ENCODE measurements around the gene B3GNT2.
"Not testable (repeated sequence)": the region's sequence is repeated elsewhere in the genome, so short reads cannot be mapped to it uniquely, and the experiment has no call there.

The B3GNT2 gene
- 40.5 to 134 (median 50.5) reads per million in 4 donors for total RNA-seq

- DNase-seq: peak; percentile 68 to 83 (median 79)
Measured at GRCh38 chr2:62195421-62196277, at the start of gene B3GNT2. Gene B3GNT2 (plus strand): TSS chr2:62196115. CDS start chr2:62222221, 26,106 bp downstream.

- DNase-seq: peak in 2 of 5 donors; percentile 3 to 16
Measured at GRCh38 chr2:62146790-62147189, 49.1 kb upstream of the B3GNT2 start.

- no peak for DNase-seq
Measured at GRCh38 chr2:62147610-62148301, 48.2 kb upstream of the B3GNT2 start.

GRCh38 chr2:62149708-62150107 lies 46.2 kb upstream of the B3GNT2 start:
- no peak for DNase-seq

- no peak for DNase-seq
Measured at GRCh38 chr2:62150597-62151305, 45.2 kb upstream of the B3GNT2 start.

- no peak for DNase-seq
Measured at GRCh38 chr2:62151306-62151638, 44.6 kb upstream of the B3GNT2 start.

GRCh38 chr2:62152000-62152399 lies 43.9 kb upstream of the B3GNT2 start:
- DNase-seq: no peak

GRCh38 chr2:62156861-62157496 lies 38.9 kb upstream of the B3GNT2 start:
- no peak for DNase-seq

GRCh38 chr2:62158444-62159121 lies 37.3 kb upstream of the B3GNT2 start:
- DNase-seq: no peak

GRCh38 chr2:62160691-62161090 lies 35.2 kb upstream of the B3GNT2 start:
- DNase-seq: not testable (repeated sequence)

GRCh38 chr2:62163106-62163831 lies 32.6 kb upstream of the B3GNT2 start:
- no peak for DNase-seq

DNA sequence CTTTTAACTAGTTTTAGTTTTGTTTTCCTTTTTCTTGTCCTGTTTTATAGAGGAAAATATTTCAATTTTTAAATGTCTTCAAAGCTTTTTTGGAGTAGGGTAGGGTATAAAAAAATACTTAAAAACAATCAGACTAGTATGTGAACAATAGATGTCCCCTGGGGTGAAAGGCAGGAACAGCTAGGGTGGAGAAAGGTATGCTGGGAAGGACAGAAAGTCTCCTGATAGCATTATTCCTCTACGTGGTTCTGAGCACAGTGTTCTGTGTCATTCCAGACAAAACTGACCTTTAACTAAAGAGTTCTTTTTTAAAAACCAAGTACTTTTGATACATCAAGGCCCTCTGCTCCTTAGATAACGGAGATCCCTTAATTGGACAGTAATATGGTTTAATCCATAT lies 32.1 kb upstream of the B3GNT2 start:
- no peak for DNase-seq

DNA sequence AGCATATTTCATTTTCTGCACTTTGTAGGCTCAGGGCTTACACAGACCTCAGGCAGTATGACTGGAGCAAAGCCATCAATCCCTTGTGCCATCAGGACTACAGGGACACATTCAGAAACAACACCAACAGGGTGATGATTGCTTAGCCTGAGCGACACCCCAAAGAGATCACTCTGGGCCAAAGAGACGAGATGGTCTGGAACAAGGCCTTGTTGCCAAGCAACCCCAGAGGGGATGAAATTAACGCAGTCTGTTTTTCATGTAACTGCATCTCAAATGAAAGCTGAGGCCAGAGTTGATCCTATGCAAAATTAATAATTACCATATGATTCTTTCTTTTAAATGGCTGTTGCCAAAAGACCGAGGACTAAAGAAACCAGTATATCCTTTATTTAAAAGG lies 20.2 kb upstream of the B3GNT2 start:
- DNase-seq: no peak

GRCh38 chr2:62176801-62177200 lies 19.1 kb upstream of the B3GNT2 start:
- DNase-seq: no peak

DNA sequence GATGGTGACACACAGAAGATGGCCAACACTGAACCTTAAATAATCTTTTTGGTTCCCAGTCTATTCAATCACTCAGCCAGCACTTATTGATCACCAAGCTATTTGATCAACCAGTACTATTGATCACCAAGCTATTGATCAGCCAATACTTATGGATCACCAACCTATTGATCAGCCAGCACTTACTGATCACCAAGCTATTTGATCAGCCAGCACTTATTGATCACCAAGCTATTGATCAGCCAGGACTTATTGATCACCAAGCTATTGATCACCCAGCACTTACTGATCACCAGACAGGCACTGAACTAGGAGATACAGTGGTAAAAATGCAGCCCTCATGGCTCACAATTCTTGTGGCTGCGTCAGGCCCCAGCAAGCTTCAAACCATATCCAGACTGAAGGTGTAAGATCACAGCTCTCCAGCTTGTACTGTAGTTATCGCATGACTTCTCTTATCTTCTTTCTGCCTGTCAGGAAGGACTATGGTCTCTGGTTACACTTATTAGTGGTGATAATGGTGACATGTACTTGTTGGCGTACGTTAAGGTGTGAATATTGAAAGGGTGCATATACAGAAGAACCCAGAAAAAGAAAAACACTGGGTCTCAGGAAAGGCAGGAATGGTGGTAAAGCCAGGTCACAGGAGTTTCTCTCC lies 18.4 kb upstream of the B3GNT2 start:
- DNase-seq: no peak

GRCh38 chr2:62178741-62179271 lies 17.1 kb upstream of the B3GNT2 start:
- no peak for DNase-seq

- DNase-seq: no peak
Measured at GRCh38 chr2:62180975-62181374, 14.9 kb upstream of the B3GNT2 start.

DNA sequence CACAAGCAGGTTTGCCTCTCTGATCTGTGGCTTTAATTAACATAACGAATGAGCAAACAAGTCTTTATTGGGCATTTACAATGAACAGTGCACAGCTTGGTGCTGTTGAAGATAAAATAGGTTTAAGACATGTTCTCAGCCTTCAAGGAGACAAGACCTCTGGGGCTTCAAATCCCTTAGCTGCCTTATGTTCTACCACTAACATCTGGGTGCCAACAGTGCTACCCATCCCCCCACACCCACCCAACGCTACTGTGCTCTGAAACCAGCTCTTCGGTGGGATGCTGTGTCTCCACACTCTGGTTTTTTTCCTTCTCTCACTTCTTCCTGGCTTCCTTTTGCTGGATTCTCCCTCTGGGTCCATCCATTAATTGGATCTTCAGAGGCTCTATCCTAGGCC lies 14.1 kb upstream of the B3GNT2 start:
- no peak for DNase-seq

DNA sequence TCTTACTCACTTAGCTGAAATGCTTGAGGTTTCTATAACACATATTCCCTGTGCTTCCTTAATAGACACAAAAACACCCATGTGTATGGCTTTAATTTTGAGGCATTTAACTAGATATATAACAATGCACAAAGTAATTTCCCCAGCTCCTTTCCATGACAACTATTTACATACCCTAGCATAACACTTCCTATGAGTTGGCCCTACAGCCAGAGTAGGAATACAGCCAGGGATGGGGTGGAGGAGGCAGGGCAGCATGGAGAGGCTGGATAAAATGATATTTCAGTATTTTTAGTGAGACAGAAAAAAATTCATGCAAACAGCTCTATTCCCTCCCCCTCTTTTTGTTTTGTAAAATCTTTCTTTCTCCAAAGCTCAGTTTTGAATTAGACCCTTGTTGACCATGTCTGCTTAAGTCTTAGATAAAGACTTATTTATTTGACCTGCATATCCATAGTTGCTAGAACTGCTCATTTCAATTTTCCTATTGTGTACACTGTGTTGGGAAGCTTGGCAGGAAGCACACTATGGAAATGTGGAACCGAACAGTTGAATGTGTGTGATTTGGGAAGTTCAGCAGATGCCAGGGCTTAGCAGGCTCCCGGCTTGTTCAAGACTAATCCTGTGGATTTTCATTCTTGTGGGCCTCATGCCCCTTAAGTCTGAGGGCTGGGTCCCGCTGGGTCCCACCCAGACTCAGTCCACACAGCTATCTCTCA lies 11.2 kb upstream of the B3GNT2 start:
- no peak for DNase-seq

DNA sequence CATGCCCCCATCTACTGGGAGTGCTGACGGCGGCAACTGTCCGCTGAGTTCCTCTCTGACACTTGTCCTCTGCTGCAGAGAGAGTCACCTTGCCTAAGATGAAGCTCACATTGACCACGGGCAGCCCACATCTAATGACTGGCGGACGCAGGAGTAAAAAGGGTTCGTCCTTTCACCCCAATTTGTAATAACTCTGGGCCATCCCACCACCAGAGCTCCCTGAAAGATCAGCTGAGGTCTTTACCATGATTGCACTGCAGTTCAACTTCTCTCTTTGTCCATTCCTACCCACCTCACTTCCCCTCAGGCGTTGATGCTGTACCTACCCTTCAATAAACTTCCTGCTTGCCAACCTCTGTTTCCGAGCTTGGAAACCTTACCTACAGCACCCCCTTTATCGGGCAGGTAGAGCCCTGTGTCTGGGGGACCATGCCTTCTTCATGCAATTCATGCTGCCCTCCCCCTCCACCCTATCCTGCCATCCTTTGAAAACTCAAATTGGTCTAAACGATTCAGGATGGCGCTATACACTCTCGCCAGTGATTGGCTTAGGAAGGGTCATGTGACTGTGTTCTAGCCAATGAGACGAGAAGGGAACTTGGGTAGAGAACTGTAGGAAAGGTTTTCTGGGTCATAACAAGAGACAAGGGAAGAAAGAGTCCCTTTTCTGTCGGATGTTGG lies 10.3 kb upstream of the B3GNT2 start:
- no peak for DNase-seq

Measured in T-helper 1 cell (primary cell).